Measurements from ENCODE around the gene FYB2. TPM values are rescaled to one million over a fixed set of nuclear protein-coding genes. Genes with fewer than 3 reads are reported as not detected.
A peak's percentile ranks its signal among the peaks of the same experiment; 100 is the strongest.

The FYB2 gene
- total RNA-seq, 1 donor from 2014 or later, result 0.34 TPM

GRCh38 chr1:56825436-56825835 is 6.2 kb upstream of the FYB2 start:
- DNase-seq (ENCODE audit: low spot score in 2 of 2, unreplicated experiment in 2 of 2), result no peak
- peaks cover 8% of the 10 kb centered on the region for H3K9me3 Mint-ChIP-seq
- peaks cover 19% of the 10 kb centered on the region for H3K4me1 Mint-ChIP-seq
- H3K27ac Mint-ChIP-seq, result no peak overlapping the region
- TF ChIP-seq CTCF (IDR thresholded peaks at IDR 0.05; ENCODE audit: unreplicated experiment), result no peak
- H3K4me3 Mint-ChIP-seq, result no peak overlapping the region
- H3K36me3 Mint-ChIP-seq, result no peaks in the 10 kb centered on the region
- peaks cover 35% of the 10 kb centered on the region for H3K27me3 Mint-ChIP-seq (ENCODE audit: low read depth)

DNA sequence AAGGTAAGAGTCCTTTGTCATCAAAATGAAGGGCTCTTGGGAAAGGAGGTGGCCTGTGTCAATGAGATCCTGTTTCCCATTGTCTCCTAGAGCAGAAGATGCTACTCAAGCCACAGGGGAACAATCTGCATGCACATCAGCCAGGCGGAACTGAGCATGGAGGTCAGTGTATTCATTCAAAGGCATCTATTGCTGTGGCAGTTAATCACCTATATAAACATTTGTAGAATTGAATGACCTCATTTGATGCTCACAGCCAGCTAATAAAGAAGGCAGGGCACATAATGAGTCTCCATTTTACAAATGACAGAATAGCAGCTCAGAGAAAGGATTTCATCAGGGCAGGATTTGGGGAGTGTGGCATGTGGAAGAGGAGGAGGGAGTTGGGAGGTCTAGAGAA is 5.7 kb upstream of the FYB2 start:
- Mint-ChIP-seq H3K36me3 (no peaks in the 10 kb centered on the region), H3K4me3 (no peak overlapping the region), H3K27ac (no peak overlapping the region), H3K4me1 (peaks cover 19% of the 10 kb centered on the region), H3K27me3 (ENCODE audit: low read depth) (peaks cover 31% of the 10 kb centered on the region), H3K9me3 (peaks cover 8% of the 10 kb centered on the region)
- DNase-seq (ENCODE audit: low spot score in 2 of 2, unreplicated experiment in 2 of 2), result no peak
- TF ChIP-seq CTCF (IDR thresholded peaks at IDR 0.05; ENCODE audit: unreplicated experiment), result no peak

DNA sequence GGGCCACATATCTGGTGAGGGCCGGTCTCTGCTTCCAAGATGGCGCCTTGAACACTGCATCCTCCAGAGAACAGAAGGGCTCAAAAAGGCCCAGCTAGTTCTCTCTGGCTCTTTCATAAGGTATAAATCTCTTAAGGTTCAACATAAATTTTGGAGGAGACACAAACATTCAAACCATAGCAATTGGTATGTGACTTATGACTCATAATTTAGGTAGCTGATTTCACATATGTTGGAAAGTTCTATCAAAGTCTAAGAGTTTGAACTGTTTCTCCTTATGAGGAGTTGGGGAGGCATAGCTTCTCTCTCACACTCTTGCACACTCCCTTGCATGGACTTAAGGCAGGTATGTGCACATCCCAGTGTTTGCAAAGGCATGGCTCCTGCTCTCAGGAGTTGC is 5.1 kb upstream of the FYB2 start:
- Mint-ChIP-seq H3K36me3 (no peaks in the 10 kb centered on the region), H3K4me1 (peaks cover 23% of the 10 kb centered on the region), H3K9me3 (peaks cover 8% of the 10 kb centered on the region), H3K27me3 (ENCODE audit: low read depth) (peaks cover 25% of the 10 kb centered on the region), H3K4me3 (no peak overlapping the region), H3K27ac (no peak overlapping the region)
- no peak for TF ChIP-seq CTCF (IDR thresholded peaks at IDR 0.05; ENCODE audit: unreplicated experiment)
- DNase-seq (ENCODE audit: low spot score in 2 of 2, unreplicated experiment in 2 of 2), result no peak

DNA sequence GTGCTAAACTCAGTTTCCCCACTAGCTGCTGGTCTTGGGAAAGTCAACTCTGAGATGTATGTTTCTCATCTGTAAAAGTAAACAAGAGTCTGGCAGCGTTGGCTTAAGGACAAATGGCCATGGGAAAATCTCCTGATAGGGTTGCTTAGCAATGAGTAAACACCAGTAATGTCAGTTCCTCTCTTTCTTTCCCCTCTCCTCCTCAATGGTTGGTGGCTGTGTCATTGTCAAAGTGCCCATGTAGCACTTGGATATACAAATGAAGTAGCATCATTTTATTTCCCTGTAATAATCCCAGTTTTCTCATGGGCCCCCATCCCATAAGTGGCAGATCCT is 2.2 kb upstream of the FYB2 start:
- Mint-ChIP-seq H3K4me1 (peaks cover 37% of the 10 kb centered on the region), H3K4me3 (no peak overlapping the region), H3K9me3 (peaks cover 8% of the 10 kb centered on the region), H3K27me3 (ENCODE audit: low read depth) (peaks cover 5% of the 10 kb centered on the region), H3K27ac (no peak overlapping the region), H3K36me3 (no peaks in the 10 kb centered on the region)
- DNase-seq (ENCODE audit: low spot score in 2 of 2, unreplicated experiment in 2 of 2), result no peak
- TF ChIP-seq CTCF (IDR thresholded peaks at IDR 0.05; ENCODE audit: unreplicated experiment), result no peak

DNA sequence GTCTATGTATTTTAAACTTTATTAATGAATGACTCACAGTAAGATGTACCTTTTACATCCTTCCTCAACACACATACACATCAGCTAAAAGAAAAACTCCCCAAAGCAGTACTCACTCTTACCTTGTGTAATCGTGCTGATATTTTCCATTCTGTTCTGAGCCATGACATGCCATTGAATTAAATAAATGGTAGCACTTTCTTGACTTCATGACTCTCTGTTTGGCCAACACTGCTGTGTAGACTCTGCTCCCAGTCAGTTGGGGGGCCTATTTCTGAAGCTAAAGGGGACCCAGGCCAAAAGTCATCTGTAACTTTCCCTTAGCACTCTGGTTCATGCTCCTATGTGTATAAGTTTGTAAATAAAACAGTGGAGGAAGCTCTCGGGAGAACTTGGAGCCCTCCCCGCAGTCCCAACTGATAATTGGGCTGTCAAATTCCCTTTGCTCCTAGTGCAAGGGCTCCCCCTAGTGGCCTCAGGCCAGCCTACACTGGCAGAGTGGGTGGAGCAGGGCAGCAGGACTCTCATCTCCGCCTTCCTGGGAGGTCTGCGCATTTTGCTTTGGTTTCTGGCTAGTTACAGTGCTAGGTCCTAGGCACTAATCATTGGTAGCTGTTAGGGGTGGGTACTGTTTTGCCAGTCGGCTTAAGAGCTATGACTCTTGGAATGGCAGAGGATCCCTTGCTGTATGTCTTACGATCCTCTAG is 1.7 kb upstream of the FYB2 start:
- TF ChIP-seq CTCF (IDR thresholded peaks at IDR 0.05; ENCODE audit: unreplicated experiment), result peak; percentile 89
- Mint-ChIP-seq H3K36me3 (no peaks in the 10 kb centered on the region), H3K27me3 (ENCODE audit: low read depth) (peaks cover 2% of the 10 kb centered on the region), H3K4me1 (peaks cover 37% of the 10 kb centered on the region), H3K4me3 (no peak overlapping the region), H3K9me3 (peaks cover 7% of the 10 kb centered on the region), H3K27ac (no peak overlapping the region)
- DNase-seq (ENCODE audit: low spot score in 2 of 2, unreplicated experiment in 2 of 2), result peak; percentile 70 to 88

Data from mesothelial cell of epicardium (in vitro differentiated cells).